Spleen (tissue), 7 donors: ENCODE measurements around the gene TMEM269.

Source experiments
- CTCF ChIP-seq, 11 experiments: fragments of 200-600 bp in 7 of 11; fragments of 450-650 bp in 4 of 11; sonication (generic) in 4 of 11; IDR thresholded peaks in 8 of 11; conservative IDR thresholded peaks in 3 of 11; 1 replicate in 7 of 11; 2 replicates in 4 of 11; pipeline versions ENCODE4 v1.4.0 to v1.8.0; 2016 to 2021; ENCODE audit warnings: antibody characterized with exemption in 11 of 11, inconsistent platforms in 4 of 11, mild to moderate bottlenecking in 1 of 11
- POLR2A ChIP-seq, 3 donors: fragments of 450-650 bp; IDR thresholded peaks; one replicate each; pipeline ENCODE4 v1.5.1; 2017; ENCODE audit warnings: antibody characterized with exemption in 3 of 3, mild to moderate bottlenecking in 1 of 3
- donor health status: DM: no; HTN: no; CAD: no; lungs with moderate emphysema.
- donor health status: DM: no; HTN: no; CAD: no.
- donor health status: DM: no; HTN: no; CAD: no.

GRCh38 chr1:42780176-42780575, 4.6 kb upstream of the TMEM269 start:
- TF ChIP-seq POLR2A (IDR thresholded peaks at IDR 0.05) (no peak), CTCF (IDR thresholded peaks at IDR 0.05 in 8 of 11, conservative IDR thresholded peaks at IDR 0.05 in 3 of 11) (no peak)
